Caco-2 (cell line): ENCODE results near the gene PPM1G. TPM values are rescaled to one million over a fixed set of nuclear protein-coding genes. Genes with fewer than 3 reads are reported as not detected.

ENCODE experiments used
- BruUV-seq: library from RNA; stranded (reverse); fragments of 400-500 nt; replicated peaks from 2 replicates; lab custom pipeline; 2021; lab: Mats Ljungman, UMichigan
- CTCF ChIA-PET: fragments of 300-600 bp; sonication (Branson Sonifier 250); formaldehyde crosslinking; loops from one replicate; lab custom pipeline; 2022; ENCODE audit warnings: antibody characterized with exemption; lab: Charles Lee
- POLR2A ChIA-PET: fragments of 300-600 bp; sonication (Branson Sonifier 250); formaldehyde crosslinking; loops from one replicate; lab custom pipeline; 2022; ENCODE audit warnings: antibody characterized with exemption; lab: Charles Lee
- DNase-seq, 2 experiments: peaks; one replicate each; pipeline versions ENCODE4 v3.0.0 to v3.0.0-alpha.2; 2020 to 2022
- H3K27me3 ChIP-seq: replicated peaks from 2 replicates; pipeline ENCODE4 v1.6.0; 2011; ENCODE audit warnings: low read length; ENCODE audit not compliant: control insufficient read depth, insufficient read depth
- H3K36me3 ChIP-seq: 2 replicates; pipeline ENCODE4 v1.5.1; 2011; ENCODE audit warnings: low read length; ENCODE audit not compliant: control insufficient read depth, insufficient read depth
- H3K4me1 ChIP-seq: fragments of 250-450 bp; sonication (Bioruptor Pico); 2 replicates; pipeline ENCODE4 v1.5.1; 2020; ENCODE audit warnings: mild to moderate bottlenecking
- H3K4me3 ChIP-seq: 2 replicates; pipeline ENCODE4 v1.5.1; 2011; ENCODE audit warnings: low read depth, mild to moderate bottlenecking, control low read depth, low read length
- H3K9me3 ChIP-seq: fragments of 250-450 bp; sonication (Bioruptor Pico); 2 replicates; pipeline ENCODE4 v1.5.1; 2020; ENCODE audit warnings: mild to moderate bottlenecking, moderate library complexity
- H3K27ac Mint-ChIP-seq: one replicate; pipeline ENCODE4 v1.8.0; 2022; ENCODE audit warnings: mixed read lengths; ENCODE audit not compliant: unreplicated experiment
- H3K27me3 Mint-ChIP-seq: one replicate; pipeline ENCODE4 v1.8.0; 2022; ENCODE audit warnings: mixed read lengths; ENCODE audit not compliant: insufficient read depth, unreplicated experiment
- H3K36me3 Mint-ChIP-seq: one replicate; pipeline ENCODE4 v1.8.0; 2022; ENCODE audit warnings: mild to moderate bottlenecking, mixed read lengths; ENCODE audit not compliant: insufficient read depth, unreplicated experiment
- H3K4me1 Mint-ChIP-seq: one replicate; pipeline ENCODE4 v1.8.0; 2022; ENCODE audit warnings: low read depth, mixed read lengths; ENCODE audit not compliant: unreplicated experiment
- H3K4me3 Mint-ChIP-seq: one replicate; pipeline ENCODE4 v1.8.0; 2022; ENCODE audit warnings: mild to moderate bottlenecking, moderate library complexity, mixed read lengths; ENCODE audit not compliant: unreplicated experiment
- H3K9me3 Mint-ChIP-seq: one replicate; pipeline ENCODE4 v1.8.0; 2022; ENCODE audit warnings: mixed read lengths; ENCODE audit not compliant: unreplicated experiment
- intact Hi-C: fragments of 100-400 bp; cut with micrococcal nuclease; formaldehyde crosslinking; loops from one replicate; pipeline ENCODE4 v1.10.0; 2022; ENCODE audit not compliant: unreplicated experiment
- total RNA-seq: library from RNA; stranded (reverse); gene quantifications from 2 replicates; pipeline ENCODE4 v1.2.3, GENCODE V29; 2022
- TF ChIP-seq, protein P1 (sequence below), 2 experiments: fragments of 200-600 bp in 1 of 2; IDR thresholded peaks; 1 replicate in 1 of 2; 2 replicates in 1 of 2; pipeline versions ENCODE4 v1.5.1 to v1.8.0; 2011 to 2022; ENCODE audit warnings: antibody characterized with exemption in 1 of 2, control low read depth in 1 of 2, inconsistent platforms in 1 of 2, low read depth in 1 of 2, low read length in 1 of 2, mild to moderate bottlenecking in 1 of 2, moderate library complexity in 1 of 2; ENCODE audit not compliant: insufficient read depth in 1 of 2, severe bottlenecking in 1 of 2, unreplicated experiment in 1 of 2

The PPM1G gene
- total RNA-seq, 1 experiment from 2014 or later = 140 TPM

- ChIA-PET POLR2A (interaction anchor here (0.6 to 2.0 kb wide), 7 partner anchors 9 to 89 kb away, joined by 3 to 10 read pairs (median 7); partner anchors contain the start of genes EIF2B4, GTF3C2, NRBP1 and PPM1G), CTCF (interaction anchor here (1.1 to 1.9 kb wide), 2 partner anchors 11 to 303 kb away, joined by 3 to 6 read pairs; partner anchors contain the start of gene EIF2B4)
- Histone ChIP-seq H3K36me3 (peaks cover 8% of the 10 kb centered on the region), H3K4me3 (peak within 1 kb of the TSS; percentile 82), H3K4me1 (peaks cover 15% of the 10 kb centered on the region), H3K27me3 (no peaks in the 10 kb centered on the region), H3K9me3 (no peaks in the 10 kb centered on the region)
- peak; percentile 96 to 97 for DNase-seq
- H3K4me1 Mint-ChIP-seq = peaks cover 11% of the 10 kb centered on the region
- peaks cover 94% of the 10 kb centered on the region for H3K36me3 Mint-ChIP-seq
- no peaks in the 10 kb centered on the region for H3K9me3 Mint-ChIP-seq
- intact Hi-C loops = loop anchor here (1.0 kb wide), 1 partner anchor 11 kb away; the partner anchor contains the start of genes EIF2B4 and SNX17
- TSS peak; percentile 53 for BruUV-seq
- H3K27ac Mint-ChIP-seq = peak within 1 kb of the TSS; percentile 98
- TF ChIP-seq, protein P1, sequence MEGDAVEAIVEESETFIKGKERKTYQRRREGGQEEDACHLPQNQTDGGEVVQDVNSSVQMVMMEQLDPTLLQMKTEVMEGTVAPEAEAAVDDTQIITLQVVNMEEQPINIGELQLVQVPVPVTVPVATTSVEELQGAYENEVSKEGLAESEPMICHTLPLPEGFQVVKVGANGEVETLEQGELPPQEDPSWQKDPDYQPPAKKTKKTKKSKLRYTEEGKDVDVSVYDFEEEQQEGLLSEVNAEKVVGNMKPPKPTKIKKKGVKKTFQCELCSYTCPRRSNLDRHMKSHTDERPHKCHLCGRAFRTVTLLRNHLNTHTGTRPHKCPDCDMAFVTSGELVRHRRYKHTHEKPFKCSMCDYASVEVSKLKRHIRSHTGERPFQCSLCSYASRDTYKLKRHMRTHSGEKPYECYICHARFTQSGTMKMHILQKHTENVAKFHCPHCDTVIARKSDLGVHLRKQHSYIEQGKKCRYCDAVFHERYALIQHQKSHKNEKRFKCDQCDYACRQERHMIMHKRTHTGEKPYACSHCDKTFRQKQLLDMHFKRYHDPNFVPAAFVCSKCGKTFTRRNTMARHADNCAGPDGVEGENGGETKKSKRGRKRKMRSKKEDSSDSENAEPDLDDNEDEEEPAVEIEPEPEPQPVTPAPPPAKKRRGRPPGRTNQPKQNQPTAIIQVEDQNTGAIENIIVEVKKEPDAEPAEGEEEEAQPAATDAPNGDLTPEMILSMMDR (IDR thresholded peaks at IDR 0.05; ENCODE audit: insufficient read depth in 1 of 2, low read depth in 1 of 2, low read length in 1 of 2, severe bottlenecking in 1 of 2, unreplicated experiment in 1 of 2) = no peak
- H3K27me3 Mint-ChIP-seq = no peaks in the 10 kb centered on the region
- peak within 1 kb of the TSS; percentile 85 for H3K4me3 Mint-ChIP-seq
These were observed 28.5 kb downstream of the PPM1G start, which contains the start of gene ZNF513 for GRCh38 chr2:27380626-27381545. Gene ZNF513 (minus strand): TSS chr2:27380734. CDS start chr2:27380526, 208 bp downstream.

DNA sequence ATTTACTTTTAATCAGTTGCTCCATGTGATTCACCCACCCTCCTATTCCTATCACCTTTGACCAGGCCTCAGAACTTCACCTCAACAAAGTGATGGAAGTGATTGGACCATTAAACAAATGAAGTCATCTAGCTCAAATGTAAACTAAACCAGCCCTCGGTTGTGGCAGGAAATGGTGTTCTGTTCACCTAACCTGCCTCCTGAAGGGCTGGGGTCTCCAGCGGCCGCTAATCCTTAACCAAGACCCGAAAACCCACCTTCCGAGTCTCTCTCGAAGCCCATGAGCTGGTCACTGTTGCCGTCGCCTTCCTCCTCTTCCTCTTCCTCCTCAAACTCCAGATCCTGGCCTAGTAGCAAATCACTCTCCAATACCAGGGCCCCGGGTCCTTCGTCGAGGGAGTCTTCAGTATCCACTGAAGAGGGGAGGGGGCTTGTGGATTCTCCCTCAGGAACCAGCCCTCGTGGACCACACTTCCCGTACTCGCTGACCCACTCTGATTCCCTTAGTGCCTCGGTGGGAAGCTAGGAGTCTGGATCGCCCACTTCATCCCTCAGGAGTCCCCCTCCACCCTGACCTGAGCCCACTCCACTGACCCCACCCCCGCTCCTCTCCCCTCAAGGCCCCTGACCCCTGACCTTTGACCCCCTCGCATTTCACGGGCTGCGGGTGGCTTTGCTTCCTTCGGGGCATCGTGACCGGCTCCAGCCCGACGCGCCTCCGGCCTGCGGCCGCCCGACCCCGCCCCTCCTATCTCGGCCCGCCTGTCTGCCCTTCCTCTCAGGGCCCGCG is 29.4 kb downstream of the PPM1G start:
- peak overlapping the region; percentile 85 for H3K4me3 Mint-ChIP-seq
- H3K27ac Mint-ChIP-seq = peak overlapping the region; percentile 98
- H3K9me3 Mint-ChIP-seq = no peaks in the 10 kb centered on the region
- no peaks in the 10 kb centered on the region for H3K27me3 Mint-ChIP-seq
- H3K36me3 Mint-ChIP-seq = peaks cover 94% of the 10 kb centered on the region
- ChIA-PET POLR2A (interaction anchor here (0.7 to 2.0 kb wide), 8 partner anchors 9 to 283 kb away, joined by 3 to 10 read pairs (median 6); partner anchors contain the start of genes EIF2B4, GTF3C2, NRBP1 and PPM1G), CTCF (interaction anchor here (1.2 to 1.9 kb wide), 2 partner anchors 11 to 59 kb away, joined by 3 to 6 read pairs; partner anchors contain the start of gene EIF2B4)
- Histone ChIP-seq H3K9me3 (no peaks in the 10 kb centered on the region), H3K4me3 (peak overlapping the region; percentile 82), H3K36me3 (peaks cover 8% of the 10 kb centered on the region), H3K27me3 (no peaks in the 10 kb centered on the region), H3K4me1 (peaks cover 15% of the 10 kb centered on the region)
- TF ChIP-seq, protein P1 (IDR thresholded peaks at IDR 0.05; ENCODE audit: insufficient read depth in 1 of 2, low read depth in 1 of 2, low read length in 1 of 2, severe bottlenecking in 1 of 2, unreplicated experiment in 1 of 2) = no peak
- H3K4me1 Mint-ChIP-seq = peaks cover 11% of the 10 kb centered on the region
- intact Hi-C loops = loop anchor here (1.0 kb wide), 1 partner anchor 10 kb away; the partner anchor contains the start of genes EIF2B4 and SNX17
- TSS peak; percentile 22 for BruUV-seq
- peak; percentile 35 to 81 for DNase-seq
